Suprapubic skin (tissue), 4 donors: ENCODE results near the gene TTC23. TPM values are rescaled to one million over a fixed set of nuclear protein-coding genes. Genes with fewer than 3 reads are reported as not detected.

Source experiments
- DNase-seq, 2 donors: peaks; one replicate each; pipeline ENCODE4 v3.0.0-alpha.2; 2019; ENCODE audit warnings: low spot score in 2 of 2
- H3K27ac ChIP-seq: fragments of 200-600 bp; sonication (generic); one replicate; pipeline ENCODE4 v1.5.1; 2019
- H3K27me3 ChIP-seq: fragments of 200-600 bp; sonication (generic); one replicate; pipeline ENCODE4 v1.5.1; 2019
- H3K36me3 ChIP-seq: fragments of 200-600 bp; sonication (generic); one replicate; pipeline ENCODE4 v1.5.1; 2019
- H3K4me1 ChIP-seq: fragments of 200-600 bp; sonication (generic); one replicate; pipeline ENCODE4 v1.5.1; 2019
- H3K4me3 ChIP-seq: fragments of 200-600 bp; sonication (generic); one replicate; pipeline ENCODE4 v1.5.1; 2019; ENCODE audit warnings: mild to moderate bottlenecking
- H3K9me3 ChIP-seq: fragments of 200-600 bp; sonication (generic); one replicate; pipeline ENCODE4 v1.5.1; 2019
- EP300 ChIP-seq: sonication (generic); formaldehyde crosslinking; IDR thresholded peaks from one replicate; pipeline ENCODE4 v1.6.1; 2017; ENCODE audit warnings: antibody characterized with exemption
- POLR2A ChIP-seq, 2 donors: fragments of 450-650 bp; IDR thresholded peaks; one replicate each; pipeline ENCODE4 v1.6.1; 2017; ENCODE audit warnings: antibody characterized with exemption in 2 of 2, mild to moderate bottlenecking in 2 of 2, moderate library complexity in 2 of 2
- POLR2AphosphoS5 ChIP-seq, 3 donors: sonication (generic); formaldehyde crosslinking; IDR thresholded peaks; one replicate each; pipeline ENCODE4 v1.6.1; 2017; ENCODE audit warnings: antibody characterized with exemption in 3 of 3
- WGBS: methylation state at CpG from one replicate; pipeline ENCODE4 v1.1.5; 2018; 5-methylcytosine and 5-hydroxymethylcytosine counted together
- total RNA-seq, 4 donors: library from RNA; depleted of rRNA; stranded (reverse); fragments of >200 nt; gene quantifications; one replicate each; pipeline ENCODE4 v1.1.0, GENCODE V29; 2016
- TF ChIP-seq, protein P1 (sequence below), 2 donors: fragments of 200-600 bp in 1 of 2; fragments of 450-650 bp in 1 of 2; sonication (generic) in 1 of 2; IDR thresholded peaks; one replicate each; pipeline ENCODE4 v1.5.1; 2016 to 2019; ENCODE audit warnings: antibody characterized with exemption in 2 of 2, mild to moderate bottlenecking in 1 of 2, moderate library complexity in 1 of 2

Gene TTC23
- total RNA-seq, 4 donors from 2014 or later = 14.4 to 34.6 (median 17.6) TPM

DNA sequence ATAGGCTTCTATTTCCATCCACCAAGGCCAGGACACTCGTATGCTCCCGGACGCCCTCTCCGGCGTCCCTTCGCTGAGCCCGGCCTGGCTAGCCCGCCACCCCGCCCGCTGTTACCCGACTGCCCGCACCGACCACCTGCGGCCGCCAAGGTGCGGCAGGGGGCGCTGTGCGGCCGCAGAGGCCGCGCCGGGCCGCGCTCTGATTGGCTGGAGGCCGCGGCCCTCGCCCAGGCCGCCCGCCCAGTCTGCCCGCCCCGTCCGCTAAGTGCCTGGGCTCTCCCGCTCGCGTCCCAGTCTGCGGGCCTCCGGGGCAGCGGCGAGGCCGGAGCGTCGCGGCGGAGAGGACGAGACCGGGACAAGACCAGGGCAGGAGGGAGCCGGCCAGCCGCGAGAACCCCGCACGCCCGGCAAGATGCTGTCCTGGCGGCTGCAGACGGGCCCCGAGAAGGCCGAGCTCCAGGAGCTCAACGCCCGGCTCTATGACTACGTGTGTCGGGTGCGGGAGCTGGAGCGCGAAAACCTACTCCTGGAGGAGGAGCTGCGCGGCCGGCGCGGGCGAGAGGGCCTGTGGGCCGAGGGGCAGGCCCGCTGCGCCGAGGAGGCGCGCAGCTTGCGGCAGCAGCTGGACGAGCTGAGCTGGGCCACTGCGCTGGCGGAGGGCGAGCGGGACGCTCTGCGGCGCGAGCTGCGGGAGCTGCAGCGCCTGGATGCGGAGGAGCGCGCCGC, 144.4 kb downstream of the TTC23 start, which contains the start of gene SYNM:
Gene SYNM (plus strand): TSS at position 293 of the 726 bp plus-strand sequence. CDS start 120 bp downstream, at position 413.
- Histone ChIP-seq H3K27me3 (peaks cover 50% of the 10 kb centered on the region), H3K9me3 (no peaks in the 10 kb centered on the region), H3K4me3 (peak within 1 kb of the TSS; percentile 57), H3K27ac (peak within 1 kb of the TSS; percentile 74), H3K36me3 (no peaks in the 10 kb centered on the region), H3K4me1 (peaks cover 23% of the 10 kb centered on the region)
- 20% methylated on average over 2 of the region's 91 CpGs for WGBS
- peak in 1 of 2 donors; percentile 75 for DNase-seq
- TF ChIP-seq POLR2AphosphoS5 (IDR thresholded peaks at IDR 0.05) (no peak), EP300 (no peak), POLR2A (IDR thresholded peaks at IDR 0.05) (peak in 1 of 2 donors; percentile 30)
- TF ChIP-seq, protein P1, sequence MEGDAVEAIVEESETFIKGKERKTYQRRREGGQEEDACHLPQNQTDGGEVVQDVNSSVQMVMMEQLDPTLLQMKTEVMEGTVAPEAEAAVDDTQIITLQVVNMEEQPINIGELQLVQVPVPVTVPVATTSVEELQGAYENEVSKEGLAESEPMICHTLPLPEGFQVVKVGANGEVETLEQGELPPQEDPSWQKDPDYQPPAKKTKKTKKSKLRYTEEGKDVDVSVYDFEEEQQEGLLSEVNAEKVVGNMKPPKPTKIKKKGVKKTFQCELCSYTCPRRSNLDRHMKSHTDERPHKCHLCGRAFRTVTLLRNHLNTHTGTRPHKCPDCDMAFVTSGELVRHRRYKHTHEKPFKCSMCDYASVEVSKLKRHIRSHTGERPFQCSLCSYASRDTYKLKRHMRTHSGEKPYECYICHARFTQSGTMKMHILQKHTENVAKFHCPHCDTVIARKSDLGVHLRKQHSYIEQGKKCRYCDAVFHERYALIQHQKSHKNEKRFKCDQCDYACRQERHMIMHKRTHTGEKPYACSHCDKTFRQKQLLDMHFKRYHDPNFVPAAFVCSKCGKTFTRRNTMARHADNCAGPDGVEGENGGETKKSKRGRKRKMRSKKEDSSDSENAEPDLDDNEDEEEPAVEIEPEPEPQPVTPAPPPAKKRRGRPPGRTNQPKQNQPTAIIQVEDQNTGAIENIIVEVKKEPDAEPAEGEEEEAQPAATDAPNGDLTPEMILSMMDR (IDR thresholded peaks at IDR 0.05) = peak; percentile 35 to 79

DNA sequence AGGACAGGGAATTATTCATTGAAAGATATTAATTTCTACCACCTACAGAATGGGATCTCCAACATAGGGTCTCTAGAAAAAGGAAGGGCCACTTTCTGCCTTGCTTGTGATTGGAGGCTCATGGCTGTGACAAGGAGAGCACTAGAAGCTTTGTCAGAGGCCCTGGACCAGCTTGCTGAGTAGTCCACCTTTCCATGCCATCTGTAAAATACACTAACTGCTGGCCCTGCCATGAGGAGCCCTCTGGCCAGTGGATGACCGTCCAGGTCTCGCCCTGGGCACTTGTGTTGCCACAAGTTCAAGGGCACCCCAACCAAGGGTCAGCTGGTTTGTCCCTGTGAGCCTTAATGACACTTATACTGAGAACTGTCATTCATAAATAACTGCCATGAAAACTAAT, 146.1 kb downstream of the TTC23 start:
- no peak for DNase-seq
- TF ChIP-seq POLR2AphosphoS5 (IDR thresholded peaks at IDR 0.05) = no peak
- no peak for TF ChIP-seq EP300
- TF ChIP-seq, protein P1 (IDR thresholded peaks at IDR 0.05) = no peak
- TF ChIP-seq POLR2A (IDR thresholded peaks at IDR 0.05) = no peak
- peaks cover 23% of the 10 kb centered on the region for H3K4me1 ChIP-seq
- no peaks in the 10 kb centered on the region for H3K36me3 ChIP-seq
- 90% methylated on average over 2 of the region's 2 CpGs for WGBS
- H3K27ac ChIP-seq = no peak overlapping the region
- H3K9me3 ChIP-seq = no peaks in the 10 kb centered on the region
- peaks cover 60% of the 10 kb centered on the region for H3K27me3 ChIP-seq
- H3K4me3 ChIP-seq = no peak overlapping the region

- Histone ChIP-seq H3K4me1 (peaks cover 23% of the 10 kb centered on the region), H3K27me3 (peaks cover 60% of the 10 kb centered on the region), H3K9me3 (no peaks in the 10 kb centered on the region), H3K4me3 (no peak overlapping the region), H3K27ac (no peak overlapping the region), H3K36me3 (no peaks in the 10 kb centered on the region)
- 60% methylated on average over 13 of the region's 13 CpGs for WGBS
- TF ChIP-seq, protein P1 (IDR thresholded peaks at IDR 0.05) = no peak
- TF ChIP-seq POLR2AphosphoS5 (IDR thresholded peaks at IDR 0.05) (no peak), EP300 (no peak), POLR2A (IDR thresholded peaks at IDR 0.05) (no peak)
- no peak for DNase-seq
Measured at GRCh38 chr15:99102332-99103235, 146.8 kb downstream of the TTC23 start.

DNA sequence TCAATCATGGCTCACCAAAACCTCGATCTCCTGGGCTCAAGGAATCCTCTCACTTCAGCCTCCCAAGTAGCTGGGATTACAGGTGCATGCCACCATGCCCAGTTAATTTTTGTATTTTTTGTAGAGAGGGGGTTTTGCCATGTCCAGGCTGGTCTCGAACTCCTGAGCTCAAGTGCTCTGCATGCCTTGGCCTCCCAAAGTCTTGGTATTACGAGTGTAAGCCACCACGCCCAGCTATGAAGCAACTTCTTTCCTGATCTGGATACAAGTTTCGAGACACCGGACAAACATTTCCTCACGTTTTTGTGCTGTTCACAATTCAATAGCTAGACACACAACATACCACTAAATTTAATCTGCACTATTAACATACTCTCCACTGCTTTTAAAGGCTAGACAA, 147.9 kb downstream of the TTC23 start:
- H3K27ac ChIP-seq = no peak overlapping the region
- no peaks in the 10 kb centered on the region for H3K36me3 ChIP-seq
- H3K27me3 ChIP-seq = peaks cover 56% of the 10 kb centered on the region
- 56% methylated on average over 7 of the region's 7 CpGs for WGBS
- no peaks in the 10 kb centered on the region for H3K9me3 ChIP-seq
- no peak for DNase-seq
- TF ChIP-seq POLR2A (IDR thresholded peaks at IDR 0.05) = no peak
- no peak for TF ChIP-seq EP300
- no peak for TF ChIP-seq POLR2AphosphoS5 (IDR thresholded peaks at IDR 0.05)
- TF ChIP-seq, protein P1 (IDR thresholded peaks at IDR 0.05) = no peak
- peaks cover 23% of the 10 kb centered on the region for H3K4me1 ChIP-seq
- H3K4me3 ChIP-seq = no peak overlapping the region
